GM21576 (cell line): ENCODE measurements around the gene UBE2F.

Source experiments
- ATAC-seq: cut with Tn5 transposase; IDR thresholded peaks from one replicate; pipeline ENCODE4 v1.9.1; 2021; ENCODE audit warnings: mild to moderate bottlenecking, moderate library complexity; ENCODE audit not compliant: unreplicated experiment

The UBE2F gene

DNA sequence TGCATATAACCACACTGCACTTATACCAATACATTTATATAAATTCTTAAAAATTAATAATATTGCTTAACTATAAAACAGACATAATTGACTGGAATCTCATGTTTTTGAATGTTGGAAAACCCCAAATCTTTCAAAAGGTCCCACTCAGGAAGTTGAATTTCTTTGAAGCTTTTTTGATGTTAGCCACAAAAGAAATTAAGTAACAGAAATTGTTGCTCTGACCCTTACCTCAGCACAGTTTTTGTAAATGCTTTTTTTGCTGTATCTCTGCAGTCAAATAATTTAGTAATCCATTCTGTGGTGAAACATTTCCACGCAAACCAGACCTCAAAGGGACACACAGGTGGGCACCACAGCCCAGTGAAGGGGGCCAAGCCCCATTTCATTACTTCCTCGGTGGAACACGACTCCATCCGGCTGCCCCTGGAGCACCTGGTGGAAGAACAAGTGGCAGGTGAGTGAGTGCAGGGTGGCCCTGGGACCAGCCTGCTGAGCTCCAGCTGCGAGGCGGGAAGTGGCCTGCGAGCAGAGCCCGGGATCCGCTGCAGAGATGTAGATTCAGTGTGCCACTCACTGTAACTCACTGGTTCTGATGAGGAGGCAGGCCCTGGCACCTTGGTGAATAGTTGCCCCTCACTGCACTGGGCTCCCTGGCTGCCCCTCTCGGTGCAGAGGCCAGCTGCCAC lies 102.4 kb downstream of the UBE2F start:
- ATAC-seq = no peak

DNA sequence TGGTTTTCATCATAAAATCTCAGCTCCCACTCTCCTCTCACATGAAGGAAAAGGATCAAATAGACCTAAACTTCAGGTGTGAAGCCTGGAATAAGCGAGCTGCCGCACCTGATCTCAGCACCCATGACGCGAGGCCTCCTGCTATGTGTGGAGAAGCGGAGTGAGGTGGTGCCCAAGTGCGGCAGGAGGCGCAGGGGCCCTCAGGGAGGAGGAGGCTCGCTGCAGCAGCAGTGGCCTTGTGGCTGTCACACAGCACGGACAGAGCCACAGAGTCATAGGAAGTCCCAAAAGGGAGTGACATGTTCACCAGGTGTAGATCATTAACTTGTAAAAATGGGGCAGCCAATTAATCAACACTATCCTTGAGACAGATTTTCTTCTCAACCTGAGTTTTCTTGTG lies 103.1 kb downstream of the UBE2F start:
- ATAC-seq = no peak

DNA sequence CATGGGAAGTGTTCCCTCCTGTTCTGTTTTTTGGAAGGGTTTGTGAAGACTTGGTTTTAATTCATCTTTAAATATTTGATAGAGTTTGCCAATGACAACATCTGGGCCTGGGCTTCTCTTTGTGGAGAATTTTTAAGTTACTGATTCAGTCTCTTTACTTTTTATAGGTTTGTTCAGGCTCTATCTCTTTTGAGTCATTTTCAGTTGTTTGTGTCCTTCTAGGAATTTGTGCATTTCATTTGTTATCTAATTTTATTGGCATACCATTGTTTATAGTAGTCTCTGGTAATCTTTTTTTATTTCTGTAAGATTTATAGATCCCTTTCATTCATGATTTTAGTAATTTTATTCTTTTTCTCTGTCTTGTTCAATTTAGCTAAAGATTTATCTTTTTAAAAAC lies 108.6 kb downstream of the UBE2F start:
- no peak for ATAC-seq

DNA sequence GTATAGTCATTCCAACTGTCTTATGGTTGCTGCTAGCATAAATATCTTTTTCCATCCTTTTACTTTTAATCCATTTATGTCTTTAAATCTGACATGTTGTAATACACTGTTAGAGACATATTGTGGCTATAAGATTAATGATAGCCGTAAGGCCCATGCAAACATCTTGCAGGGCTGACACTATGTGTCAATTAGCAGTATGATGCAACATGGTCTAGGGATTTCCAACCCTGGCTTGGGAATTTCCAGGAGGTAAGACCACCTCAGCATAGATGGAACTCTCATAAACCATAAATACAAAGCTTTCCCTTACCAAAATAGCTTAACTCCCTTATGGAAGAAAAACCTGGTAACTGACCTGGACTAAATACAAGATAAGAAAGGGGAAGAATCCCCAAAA lies 110.5 kb downstream of the UBE2F start:
- ATAC-seq = no peak

DNA sequence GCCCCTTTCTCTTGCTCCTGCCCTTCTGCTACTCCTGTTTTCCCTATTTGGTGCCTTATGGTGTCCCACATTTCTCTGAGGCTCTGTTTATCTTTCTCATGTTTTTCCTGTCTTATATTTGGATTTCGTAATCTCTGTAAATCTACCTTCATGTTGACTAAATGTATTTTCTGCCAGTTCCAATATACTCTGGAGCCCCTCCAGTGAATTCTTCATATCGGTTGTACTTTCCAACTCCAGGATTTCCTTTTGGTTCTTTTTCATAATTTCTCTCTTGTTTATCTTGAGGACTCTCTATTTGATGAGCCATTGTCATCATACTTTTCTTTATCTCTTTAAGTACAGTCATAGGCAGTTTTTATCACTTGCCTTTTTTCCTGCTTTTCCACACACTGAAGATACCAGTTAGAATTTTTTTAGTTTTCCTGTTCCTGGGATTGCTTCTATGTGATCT lies 113.1 kb downstream of the UBE2F start:
- ATAC-seq = no peak

DNA sequence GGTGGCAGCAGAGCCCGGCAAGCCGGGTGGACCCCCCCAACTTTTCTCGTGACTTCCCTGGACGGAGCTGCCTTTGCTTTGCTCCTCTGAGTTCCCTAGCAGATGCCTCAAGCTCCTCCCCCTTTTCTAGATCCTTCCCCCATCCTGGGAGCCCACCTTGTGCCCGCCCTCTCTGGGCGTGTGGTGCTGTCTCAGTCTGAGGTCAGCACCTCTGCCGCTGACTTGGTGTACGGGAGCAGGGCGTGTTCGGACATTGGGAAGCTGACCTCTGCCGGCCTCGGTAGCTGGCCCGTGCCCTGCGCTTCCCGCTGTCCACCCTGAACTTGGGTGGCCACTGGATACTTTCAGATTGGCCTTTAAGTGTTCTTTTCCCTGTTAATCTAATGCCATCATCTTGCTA lies 113.7 kb downstream of the UBE2F start:
- ATAC-seq = no peak

- no peak for ATAC-seq
Observed at GRCh38 chr2:238081150-238081549, 114.3 kb downstream of the UBE2F start.

DNA sequence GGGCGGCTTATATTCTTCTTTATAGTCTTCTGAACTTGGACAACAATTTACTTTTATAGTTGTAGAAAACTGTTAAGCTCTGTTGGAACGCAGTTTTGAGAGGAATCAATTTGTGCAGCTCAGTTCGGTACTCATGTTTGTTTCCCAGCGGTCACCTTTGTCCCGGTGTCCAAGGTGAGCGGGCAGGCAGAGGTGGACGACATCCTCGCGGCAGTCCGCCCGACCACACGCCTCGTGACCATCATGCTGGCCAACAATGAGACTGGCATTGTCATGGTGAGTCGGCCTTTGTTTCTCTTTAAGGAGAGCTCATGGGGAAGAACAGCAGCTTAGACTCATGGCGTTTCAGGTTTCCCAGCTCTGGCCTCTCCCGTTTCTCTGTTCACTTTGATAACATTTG lies 114.7 kb downstream of the UBE2F start:
- no peak for ATAC-seq

GRCh38 chr2:238082151-238082550 lies 115.3 kb downstream of the UBE2F start:
- ATAC-seq = no peak

DNA sequence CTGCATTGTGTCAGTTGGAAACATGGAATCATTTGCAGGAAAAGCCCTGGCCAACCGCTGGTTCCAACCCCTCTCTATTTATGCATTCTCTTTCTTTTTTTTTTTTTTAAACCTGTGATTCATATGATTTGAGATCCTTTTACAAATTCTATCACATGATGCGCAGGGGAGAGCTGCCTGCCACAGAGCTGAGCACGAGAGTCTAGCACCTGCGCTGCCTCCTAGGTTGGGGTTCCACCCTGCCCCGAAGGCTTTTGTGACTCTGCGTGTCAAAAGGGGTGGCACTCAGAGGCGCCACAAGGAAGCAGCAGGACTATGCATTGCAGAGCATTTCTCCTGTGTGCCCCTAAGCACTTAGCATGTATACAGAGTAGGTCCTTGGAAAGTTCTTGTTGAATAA lies 116.0 kb downstream of the UBE2F start:
- ATAC-seq = no peak

- ATAC-seq = no peak
Observed at GRCh38 chr2:238083919-238084318, 117.1 kb downstream of the UBE2F start.

GRCh38 chr2:238084761-238085160 lies 117.9 kb downstream of the UBE2F start:
- no peak for ATAC-seq

DNA sequence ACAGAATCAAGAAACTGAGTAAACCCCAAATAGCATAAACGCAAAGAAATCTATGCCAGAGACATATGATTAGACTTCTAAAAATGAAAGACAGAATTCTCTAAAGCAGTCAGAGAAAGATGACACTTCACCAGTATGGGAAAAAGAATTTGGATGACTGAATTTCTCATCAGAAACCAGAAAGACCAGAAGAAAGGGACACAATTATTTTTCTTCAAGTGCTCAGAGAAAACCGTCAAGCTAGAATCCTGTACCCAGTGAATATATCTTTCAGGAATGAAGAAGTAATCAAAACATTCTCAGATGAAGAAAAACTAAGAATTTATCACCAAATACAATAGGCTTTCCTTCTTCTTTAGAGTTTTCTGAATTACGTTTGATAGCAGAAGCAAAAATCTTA lies 119.1 kb downstream of the UBE2F start:
- no peak for ATAC-seq

GRCh38 chr2:238087211-238087610 lies 120.4 kb downstream of the UBE2F start:
- no peak for ATAC-seq

DNA sequence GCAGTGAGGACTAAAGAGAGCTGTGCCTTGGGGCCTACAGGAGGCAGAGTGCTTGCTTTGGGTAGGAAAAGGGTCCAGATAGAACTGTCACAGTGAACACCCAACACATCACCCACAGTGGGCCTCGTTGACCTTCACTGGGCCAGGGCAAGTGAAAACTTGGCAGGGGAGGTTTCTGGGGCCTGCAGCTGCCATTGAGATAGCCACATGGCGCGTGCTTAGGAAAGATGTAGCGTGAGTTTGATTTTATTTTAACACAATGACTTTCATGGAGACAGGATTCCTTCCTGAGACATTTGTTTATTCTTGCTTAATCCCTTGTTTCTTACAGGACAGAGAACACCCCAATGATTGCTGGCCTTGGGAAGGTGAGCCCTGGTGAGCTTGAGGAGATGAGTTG lies 124.1 kb downstream of the UBE2F start:
- no peak for ATAC-seq

- ATAC-seq = no peak
Observed at GRCh38 chr2:238091436-238092060, 124.7 kb downstream of the UBE2F start.
